NCI-H345 treated with DMSO at 0.1 percent for 48 hours (cell line): ENCODE data around the gene XAGE2.
"Not testable (repeated sequence)": the region's sequence is repeated elsewhere in the genome, so short reads cannot be mapped to it uniquely, and the experiment has no call there.

Experiments used
- DNase-seq: peaks from one replicate; lab custom pipeline; 2025; ENCODE audit not compliant: unreplicated experiment; lab: John Stamatoyannopoulos, UW

The XAGE2 gene, protein sequence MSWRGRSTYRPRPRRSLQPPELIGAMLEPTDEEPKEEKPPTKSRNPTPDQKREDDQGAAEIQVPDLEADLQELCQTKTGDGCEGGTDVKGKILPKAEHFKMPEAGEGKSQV

DNA sequence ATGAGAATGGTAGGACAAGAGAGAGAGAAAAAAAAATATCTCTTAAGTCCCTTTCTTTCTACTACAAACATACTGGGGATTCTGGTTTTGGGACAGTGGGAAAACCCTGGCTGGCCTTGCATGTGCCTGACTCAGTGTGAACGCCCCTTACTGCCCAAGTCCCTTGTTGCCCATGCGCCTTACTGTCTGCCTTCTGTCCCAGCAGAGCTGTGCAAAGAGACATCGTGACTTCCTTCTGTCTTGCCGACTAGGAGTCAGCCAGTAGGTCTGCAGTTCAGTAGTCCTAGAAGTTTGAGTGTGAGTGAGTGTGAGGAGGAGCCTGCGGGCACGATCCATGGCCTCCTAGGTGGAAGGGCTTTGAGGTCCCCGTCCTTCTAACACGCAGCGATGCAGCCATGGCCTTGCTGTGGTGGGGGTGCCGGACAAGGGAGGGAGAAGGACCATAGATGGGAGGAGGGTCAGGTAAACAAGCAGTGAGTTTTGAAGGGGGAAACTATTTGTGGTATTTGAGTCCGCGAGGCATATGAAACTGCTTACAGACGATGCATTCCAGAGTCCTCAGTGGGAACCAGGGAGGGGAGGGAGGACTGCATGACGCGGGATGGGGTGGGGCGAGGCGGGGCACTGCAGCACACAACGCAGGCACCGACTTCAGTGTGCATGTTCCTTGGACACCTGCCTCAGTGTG is at the start of gene XAGE2:
TSS of gene XAGE2 (plus strand) at position 654 of the 688 bp plus-strand sequence. CDS start 994 bp downstream, outside the sequence.
- no peak for DNase-seq

DNA sequence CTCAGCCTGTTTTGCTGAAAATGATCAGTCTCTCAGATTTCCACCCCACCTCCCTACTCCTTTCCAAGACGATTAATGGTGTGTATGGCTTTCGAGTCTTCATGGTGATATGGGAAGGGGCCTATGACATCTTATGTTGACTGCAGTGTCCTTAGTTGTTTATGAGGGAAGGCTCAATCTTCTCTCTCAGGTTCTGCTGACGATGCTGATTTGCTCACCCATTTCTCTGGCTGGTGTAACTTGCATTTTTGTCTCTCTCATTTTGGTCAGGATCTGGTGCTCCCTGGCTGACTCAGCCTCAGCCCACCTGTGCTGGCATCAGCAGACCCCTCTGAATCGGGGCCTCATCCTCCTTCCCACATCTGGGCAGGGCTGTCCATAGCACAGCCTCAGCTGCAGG is 31.4 kb upstream of the XAGE2 start:
- DNase-seq: no peak

DNA sequence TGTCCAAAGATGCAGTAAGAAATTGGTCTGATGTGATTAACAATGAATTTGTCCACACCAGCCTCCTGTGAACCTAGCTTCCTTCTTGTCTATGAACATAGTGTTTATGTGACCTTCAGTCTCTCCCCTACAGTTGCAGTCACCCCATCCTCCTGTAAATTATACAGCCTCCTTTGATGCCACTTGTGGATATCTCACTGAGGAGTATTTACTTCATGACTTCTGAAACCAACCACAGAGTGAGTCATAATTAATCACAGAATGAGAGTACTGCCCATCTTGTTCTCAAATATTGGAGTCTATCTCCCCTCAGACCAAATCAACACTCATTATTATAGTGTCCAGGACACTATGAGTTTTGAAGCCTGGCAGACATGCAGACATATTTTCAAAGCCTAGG is 27.3 kb upstream of the XAGE2 start:
- no peak for DNase-seq

GRCh38 chrX:52343131-52343530 is 25.7 kb upstream of the XAGE2 start:
- DNase-seq: not testable (repeated sequence)

GRCh38 chrX:52345402-52345801 is 23.4 kb upstream of the XAGE2 start:
- not testable (repeated sequence) for DNase-seq

DNA sequence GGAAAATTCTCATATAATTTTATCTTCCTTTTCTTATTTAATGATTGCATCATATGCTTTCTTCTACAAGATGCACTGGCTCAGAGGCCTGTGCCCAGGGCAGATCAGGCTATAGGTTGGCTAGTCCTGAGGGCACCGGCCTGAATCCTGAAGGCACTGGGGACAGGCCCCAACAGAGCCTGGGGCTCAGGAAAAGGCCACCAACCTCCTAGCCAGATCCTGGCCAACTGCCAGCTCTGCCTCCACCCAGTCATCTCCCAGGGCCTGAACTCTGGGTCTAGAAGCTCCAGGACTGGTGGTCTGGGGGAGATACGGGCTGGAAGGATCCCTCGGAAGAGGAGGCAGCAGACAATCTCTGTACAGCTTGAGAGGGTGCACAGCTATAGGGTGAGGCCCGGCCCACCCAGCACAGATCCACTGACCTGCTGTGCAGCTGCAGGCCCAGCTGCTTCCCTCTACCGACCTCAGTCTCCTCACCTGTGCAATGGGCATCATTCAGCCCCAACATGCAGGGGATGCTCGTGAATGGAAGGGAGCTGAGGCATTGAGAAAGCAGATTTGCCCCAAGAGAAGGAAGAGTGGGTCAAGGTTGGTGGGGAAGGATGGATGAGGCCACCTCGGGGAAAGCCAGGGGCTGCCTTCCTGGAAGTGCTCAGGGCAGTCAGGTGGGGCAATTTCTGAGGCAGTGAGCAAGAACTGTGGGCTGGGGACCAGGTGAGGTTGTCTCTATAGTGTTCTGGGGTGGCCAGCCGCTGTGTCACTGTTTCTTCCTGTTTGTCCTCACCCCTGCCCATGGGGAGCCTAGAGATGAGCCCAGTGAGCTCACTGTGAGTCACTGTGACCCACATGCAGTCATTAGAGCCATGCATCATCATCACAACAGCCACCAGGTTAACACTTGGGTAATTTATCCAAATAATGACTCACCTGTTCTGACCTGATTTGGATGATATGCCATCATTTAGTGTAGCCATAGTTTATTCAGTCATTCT is 22.4 kb upstream of the XAGE2 start:
- DNase-seq: no peak

GRCh38 chrX:52349681-52350080 is 19.1 kb upstream of the XAGE2 start:
- DNase-seq: no peak

- DNase-seq: no peak
These were observed 16.3 kb upstream of the XAGE2 start for GRCh38 chrX:52352551-52352950.

DNA sequence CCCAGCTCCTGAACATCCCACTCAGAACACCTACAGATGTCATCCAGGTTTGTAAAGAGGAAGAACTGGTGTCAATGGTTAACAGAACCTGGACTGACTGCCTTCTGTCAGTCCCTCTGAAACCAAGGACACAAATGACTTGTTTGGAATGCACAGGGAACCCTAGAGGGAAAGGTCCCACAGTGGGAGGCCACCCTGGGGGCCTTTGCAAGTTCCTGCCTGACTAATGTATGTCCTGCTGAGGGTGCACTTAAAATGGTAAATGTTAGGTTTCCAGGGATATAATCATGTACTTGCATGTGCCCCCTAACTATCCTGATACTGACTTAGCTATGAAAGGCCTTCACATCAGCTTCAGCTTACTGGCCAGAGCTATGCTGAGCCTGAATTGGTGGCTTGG is 15.0 kb upstream of the XAGE2 start:
- no peak for DNase-seq

GRCh38 chrX:52355108-52355507 is 13.7 kb upstream of the XAGE2 start:
- DNase-seq: no peak

- no peak for DNase-seq
These were observed 9.1 kb upstream of the XAGE2 start for GRCh38 chrX:52359614-52360232.

- no peak for DNase-seq
These were observed 6.9 kb upstream of the XAGE2 start for GRCh38 chrX:52361941-52362340.

DNA sequence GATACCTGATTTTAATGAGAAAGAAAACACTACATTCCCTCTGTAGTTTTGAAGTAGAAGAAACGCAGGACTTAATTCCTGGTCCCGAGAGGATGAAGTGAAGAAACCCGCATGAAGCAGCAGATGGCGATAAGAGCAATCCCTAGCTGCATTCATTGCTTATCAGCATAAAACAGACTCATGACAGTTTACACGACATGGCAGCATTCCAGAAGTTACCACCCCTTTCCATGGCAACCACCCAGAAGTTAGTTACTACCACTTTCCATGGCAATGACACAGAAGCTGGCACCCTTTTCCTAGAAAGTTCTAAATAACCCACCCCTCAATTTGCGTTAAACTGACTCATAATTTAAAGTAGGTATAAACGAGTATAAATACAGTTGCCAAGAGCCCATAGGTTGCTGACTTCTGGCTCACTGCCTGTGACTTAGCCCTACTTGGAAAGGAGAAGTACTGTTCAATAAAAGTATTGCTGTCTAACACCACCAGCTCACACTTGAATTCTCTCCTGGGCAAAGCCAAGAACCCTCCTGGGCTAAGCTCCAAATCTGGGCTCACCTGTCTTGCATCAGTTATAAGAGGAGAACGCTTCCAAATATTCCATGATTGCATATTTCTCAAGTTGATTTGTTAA is 5.5 kb upstream of the XAGE2 start:
- no peak for DNase-seq

DNA sequence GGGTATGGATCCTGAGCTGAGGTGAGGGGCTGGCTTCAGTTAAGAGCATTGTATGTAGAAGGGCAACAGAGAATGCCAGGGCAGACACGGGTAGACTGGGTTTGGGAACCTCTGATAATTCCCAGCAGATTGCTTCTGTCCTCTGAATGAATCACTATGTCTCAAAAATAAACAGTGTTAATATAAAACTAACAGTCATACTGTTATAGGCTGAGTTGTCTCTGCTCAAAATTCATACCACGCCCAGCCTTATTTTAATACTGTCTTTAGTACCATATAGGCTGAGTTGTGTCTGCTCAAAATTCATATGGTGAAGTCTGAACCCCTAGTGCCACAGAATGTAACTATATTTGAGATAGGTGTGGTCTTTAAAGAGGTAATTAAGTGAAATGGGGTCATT is 10.0 kb downstream of the XAGE2 start:
- DNase-seq: no peak

GRCh38 chrX:52380993-52381392 is 12.2 kb downstream of the XAGE2 start:
- DNase-seq: no peak

- DNase-seq: no peak
These were observed 41.9 kb downstream of the XAGE2 start for GRCh38 chrX:52410439-52411394.

- DNase-seq: no peak
These were observed 46.5 kb downstream of the XAGE2 start for GRCh38 chrX:52415304-52415703.

DNA sequence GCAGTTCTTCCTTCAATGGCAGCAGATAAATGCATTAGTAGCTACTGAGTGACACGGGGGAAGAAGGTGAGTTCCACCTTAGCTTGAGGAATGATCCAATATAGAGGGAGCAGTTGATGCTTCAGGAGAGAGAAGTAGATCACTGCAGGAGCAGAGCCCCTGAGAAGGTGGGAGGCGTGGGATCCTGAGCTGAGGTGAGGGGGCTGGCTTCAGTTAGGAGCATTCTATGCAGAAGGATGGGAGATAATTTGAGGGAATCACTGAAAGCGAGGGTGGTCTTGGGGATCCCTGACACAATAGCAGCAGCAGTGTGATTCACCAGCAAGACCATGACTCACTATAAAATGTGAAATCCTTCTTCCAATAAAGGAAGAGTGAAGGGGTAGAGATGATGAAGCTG is 48.0 kb downstream of the XAGE2 start:
- no peak for DNase-seq

DNA sequence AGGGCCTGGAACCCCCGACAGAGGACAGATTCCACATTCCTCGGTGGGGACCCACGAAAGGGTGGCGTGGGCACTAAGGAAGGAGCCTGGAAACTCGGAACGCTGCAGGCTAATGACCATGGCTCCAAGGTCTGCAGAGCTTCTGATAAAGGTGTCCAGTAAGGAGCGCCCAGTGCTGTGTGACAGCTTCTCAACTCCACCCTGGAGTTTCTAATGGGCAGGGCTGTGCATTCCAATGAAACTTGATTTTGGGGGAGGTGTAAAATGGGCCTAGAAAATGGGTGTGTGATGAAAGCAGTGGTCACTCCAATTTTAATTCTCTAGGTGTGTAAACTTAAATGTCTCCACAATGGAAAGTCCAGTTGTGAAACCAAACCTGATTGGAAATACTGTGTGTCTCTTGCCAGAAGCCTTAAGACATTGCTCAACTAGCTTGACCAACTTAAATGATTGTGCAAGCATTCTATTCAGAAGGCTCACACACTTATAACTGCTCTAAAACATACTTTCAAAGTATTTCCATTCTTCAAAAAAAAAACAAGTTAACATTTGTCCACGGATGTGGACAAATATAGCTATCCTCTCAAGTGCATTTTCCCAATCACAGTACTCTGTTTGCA is 52.1 kb downstream of the XAGE2 start:
- no peak for DNase-seq
